Body of pancreas (tissue), 4 donors: Measurements from ENCODE around the gene WNT9B. TPM values are rescaled to one million over a fixed set of nuclear protein-coding genes. Genes with fewer than 3 reads are reported as not detected.

Experiments used
- ATAC-seq: fragments of 150-250 bp; one replicate; pipeline ENCODE4 v1.9.1; 2016
- DNase-seq, 4 donors: peaks; one replicate each; pipeline ENCODE4 v3.0.0-alpha.2; 2019
- H3K27ac ChIP-seq, 4 donors: fragments of 200-600 bp; sonication (generic); 1 replicate in 3 of 4; 2 replicates in 1 of 4; pipeline versions ENCODE4 v1.5.1 to v1.6.1; 2016 to 2019; ENCODE audit warnings: mild to moderate bottlenecking in 1 of 4, mixed read lengths in 1 of 4, moderate library complexity in 1 of 4
- H3K27me3 ChIP-seq, 2 donors: fragments of 200-600 bp; sonication (generic); one replicate each; pipeline ENCODE4 v1.6.0; 2016; ENCODE audit warnings: mild to moderate bottlenecking in 1 of 2
- H3K36me3 ChIP-seq, 2 donors: fragments of 200-600 bp; sonication (generic); replicated peaks in 1 of 2; 2 replicates each; pipeline ENCODE4 v1.5.1; 2016; ENCODE audit warnings: low read depth in 2 of 2; ENCODE audit not compliant: insufficient read depth in 1 of 2
- H3K4me1 ChIP-seq: fragments of 200-600 bp; sonication (generic); one replicate; pipeline ENCODE4 v1.6.0; 2016
- H3K4me3 ChIP-seq, 2 donors: fragments of 200-600 bp; sonication (generic); 1 replicate in 1 of 2; 2 replicates in 1 of 2; pipeline ENCODE4 v1.5.1; 2016 to 2019
- H3K9me3 ChIP-seq, 3 donors: fragments of 200-600 bp; sonication (generic); 1 replicate in 2 of 3; 2 replicates in 1 of 3; pipeline ENCODE4 v1.5.1; 2016
- CTCF ChIP-seq, 7 experiments: fragments of 450-650 bp in 4 of 7; fragments of 200-600 bp in 3 of 7; sonication (generic) in 3 of 7; IDR thresholded peaks; one replicate each; pipeline ENCODE4 v1.5.1; 2016 to 2019; ENCODE audit warnings: antibody characterized with exemption in 7 of 7
- POLR2A ChIP-seq, 3 donors: fragments of 450-650 bp; IDR thresholded peaks; one replicate each; pipeline ENCODE4 v1.6.1; 2016; ENCODE audit warnings: antibody characterized with exemption in 3 of 3, mild to moderate bottlenecking in 2 of 3
- WGBS, 2 donors: methylation state at CpG; one replicate each; pipeline ENCODE4 v1.1.5; 2017; 5-methylcytosine and 5-hydroxymethylcytosine counted together
- intact Hi-C: fragments of 100-400 bp; cut with DNase I; formaldehyde crosslinking; loops from one replicate; pipeline ENCODE4 v1.15.1; 2023
- total RNA-seq, 2 donors: library from RNA; depleted of rRNA; stranded (reverse); fragments of >200 nt; gene quantifications; one replicate each; pipeline ENCODE4 v1.1.0, GENCODE V29; 2016

The WNT9B gene
- total RNA-seq, 2 donors from 2014 or later: not detected

GRCh38 chr17:46882666-46883065 lies 31.3 kb downstream of the WNT9B start:
- no peak overlapping the region for H3K27ac ChIP-seq
- DNase-seq (no peak), ATAC-seq (no peak)
- H3K9me3 ChIP-seq: no peaks in the 10 kb centered on the region
- H3K36me3 ChIP-seq: no peaks in the 10 kb centered on the region
- H3K4me3 ChIP-seq: no peak overlapping the region
- no peaks in the 10 kb centered on the region for H3K27me3 ChIP-seq
- intact Hi-C loops: no loop called here
- WGBS, 2 donors: 77 to 81% methylated on average over 8 of the region's 8 CpGs
- no peaks in the 10 kb centered on the region for H3K4me1 ChIP-seq
- TF ChIP-seq CTCF (IDR thresholded peaks at IDR 0.05): no peak
- TF ChIP-seq POLR2A (IDR thresholded peaks at IDR 0.05): no peak

GRCh38 chr17:46883871-46884520 lies 32.6 kb downstream of the WNT9B start:
- H3K9me3 ChIP-seq: no peaks in the 10 kb centered on the region
- ATAC-seq: no peak
- H3K36me3 ChIP-seq: no peaks in the 10 kb centered on the region
- H3K27me3 ChIP-seq: no peaks in the 10 kb centered on the region
- 50 to 57% methylated on average over 7 to 19 of the region's 19 CpGs for WGBS, 2 donors
- H3K4me3 ChIP-seq: no peak overlapping the region
- DNase-seq: no peak
- no peak overlapping the region for H3K27ac ChIP-seq
- TF ChIP-seq POLR2A (IDR thresholded peaks at IDR 0.05): no peak
- TF ChIP-seq CTCF (IDR thresholded peaks at IDR 0.05): no peak
- no peaks in the 10 kb centered on the region for H3K4me1 ChIP-seq
- intact Hi-C loops: no loop called here

GRCh38 chr17:46884552-46884951 lies 33.2 kb downstream of the WNT9B start:
- H3K27ac ChIP-seq: no peak overlapping the region
- no peaks in the 10 kb centered on the region for H3K4me1 ChIP-seq
- WGBS, 2 donors: 83 to 85% methylated on average over 7 of the region's 7 CpGs
- ATAC-seq: no peak
- TF ChIP-seq POLR2A (IDR thresholded peaks at IDR 0.05) (no peak), CTCF (IDR thresholded peaks at IDR 0.05) (no peak)
- H3K9me3 ChIP-seq: no peaks in the 10 kb centered on the region
- no peak overlapping the region for H3K4me3 ChIP-seq
- intact Hi-C loops: no loop called here
- no peak for DNase-seq
- no peaks in the 10 kb centered on the region for H3K36me3 ChIP-seq
- no peaks in the 10 kb centered on the region for H3K27me3 ChIP-seq

- H3K9me3 ChIP-seq: no peaks in the 10 kb centered on the region
- no peak for DNase-seq
- ATAC-seq: no peak
- H3K4me1 ChIP-seq: no peaks in the 10 kb centered on the region
- 65 to 86% methylated on average over 9 to 10 of the region's 10 CpGs for WGBS, 2 donors
- H3K4me3 ChIP-seq: no peak overlapping the region
- no peaks in the 10 kb centered on the region for H3K27me3 ChIP-seq
- H3K36me3 ChIP-seq: no peaks in the 10 kb centered on the region
- no peak overlapping the region for H3K27ac ChIP-seq
- intact Hi-C loops: no loop called here
- TF ChIP-seq CTCF (IDR thresholded peaks at IDR 0.05) (no peak), POLR2A (IDR thresholded peaks at IDR 0.05) (no peak)
These were observed 34.3 kb downstream of the WNT9B start for GRCh38 chr17:46885415-46886309.
